ENCODE results near the gene MYH9.

MYH9 gene

DNA sequence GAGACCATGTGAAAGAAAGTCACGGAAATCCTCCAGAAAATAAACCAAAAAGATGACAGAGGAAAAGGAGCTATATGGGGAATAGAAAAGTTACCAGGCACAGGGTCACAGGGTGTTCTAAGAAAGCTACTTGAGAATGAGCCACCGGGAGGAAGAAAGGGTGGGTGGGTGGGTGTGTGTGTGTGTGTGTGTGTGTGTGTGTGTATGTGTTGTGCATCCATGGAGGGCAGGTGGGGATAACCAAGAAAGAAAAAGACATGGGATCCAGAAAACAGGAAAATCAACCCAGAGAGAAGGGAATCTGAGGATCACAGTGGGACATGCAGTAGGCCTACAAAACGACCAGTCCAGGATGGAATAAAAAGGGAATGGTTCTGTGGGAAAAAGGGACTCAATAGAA lies 152.2 kb downstream of the MYH9 start:
- no peak for TF ChIP-seq EZH2phosphoT487 (conservative IDR thresholded peaks at IDR 0.05; ENCODE audit: low read length)
- TF ChIP-seq, protein P1, sequence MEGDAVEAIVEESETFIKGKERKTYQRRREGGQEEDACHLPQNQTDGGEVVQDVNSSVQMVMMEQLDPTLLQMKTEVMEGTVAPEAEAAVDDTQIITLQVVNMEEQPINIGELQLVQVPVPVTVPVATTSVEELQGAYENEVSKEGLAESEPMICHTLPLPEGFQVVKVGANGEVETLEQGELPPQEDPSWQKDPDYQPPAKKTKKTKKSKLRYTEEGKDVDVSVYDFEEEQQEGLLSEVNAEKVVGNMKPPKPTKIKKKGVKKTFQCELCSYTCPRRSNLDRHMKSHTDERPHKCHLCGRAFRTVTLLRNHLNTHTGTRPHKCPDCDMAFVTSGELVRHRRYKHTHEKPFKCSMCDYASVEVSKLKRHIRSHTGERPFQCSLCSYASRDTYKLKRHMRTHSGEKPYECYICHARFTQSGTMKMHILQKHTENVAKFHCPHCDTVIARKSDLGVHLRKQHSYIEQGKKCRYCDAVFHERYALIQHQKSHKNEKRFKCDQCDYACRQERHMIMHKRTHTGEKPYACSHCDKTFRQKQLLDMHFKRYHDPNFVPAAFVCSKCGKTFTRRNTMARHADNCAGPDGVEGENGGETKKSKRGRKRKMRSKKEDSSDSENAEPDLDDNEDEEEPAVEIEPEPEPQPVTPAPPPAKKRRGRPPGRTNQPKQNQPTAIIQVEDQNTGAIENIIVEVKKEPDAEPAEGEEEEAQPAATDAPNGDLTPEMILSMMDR (IDR thresholded peaks at IDR 0.05; ENCODE audit: insufficient read depth, low read length, poor library complexity, severe bottlenecking) = no peak
- Histone ChIP-seq H3K9me2 (replicated peaks; ENCODE audit: insufficient read depth, low read length) (no peaks in the 10 kb centered on the region), H3K4me2 (ENCODE audit: low read depth, low read length, poor library complexity, severe bottlenecking) (no peak overlapping the region), H4K20me1 (ENCODE audit: low read depth, low read length) (no peaks in the 10 kb centered on the region), H3K9ac (ENCODE audit: low read length) (no peak overlapping the region), H3K36me3 (ENCODE audit: low read length) (no peaks in the 10 kb centered on the region), H2AFZ (ENCODE audit: low read depth, low read length, severe bottlenecking) (no peak overlapping the region), H3K27me3 (ENCODE audit: low read length) (no peaks in the 10 kb centered on the region), H3K79me2 (ENCODE audit: insufficient read depth, low read length) (no peaks in the 10 kb centered on the region), H3K27ac (ENCODE audit: low read depth, low read length) (no peak overlapping the region), H3K4me3 (ENCODE audit: insufficient read depth, low read length, poor library complexity, severe bottlenecking) (no peak overlapping the region), H3F3A (ENCODE audit: insufficient read depth) (no peaks in the 10 kb centered on the region), H3K9me3 (ENCODE audit: insufficient read depth, low read length) (no peaks in the 10 kb centered on the region)

- Histone ChIP-seq H3K9me3 (ENCODE audit: insufficient read depth, low read length) (no peaks in the 10 kb centered on the region), H3K36me3 (ENCODE audit: low read length) (no peaks in the 10 kb centered on the region), H2AFZ (ENCODE audit: low read depth, low read length, severe bottlenecking) (no peak overlapping the region), H3K79me2 (ENCODE audit: insufficient read depth, low read length) (no peaks in the 10 kb centered on the region), H3K9ac (ENCODE audit: low read length) (no peak overlapping the region), H3K4me3 (ENCODE audit: insufficient read depth, low read length, poor library complexity, severe bottlenecking) (no peak overlapping the region), H4K20me1 (ENCODE audit: low read depth, low read length) (no peaks in the 10 kb centered on the region), H3F3A (ENCODE audit: insufficient read depth) (no peaks in the 10 kb centered on the region), H3K9me2 (replicated peaks; ENCODE audit: insufficient read depth, low read length) (no peaks in the 10 kb centered on the region), H3K27ac (ENCODE audit: low read depth, low read length) (no peak overlapping the region), H3K4me2 (ENCODE audit: low read depth, low read length, poor library complexity, severe bottlenecking) (no peak overlapping the region), H3K27me3 (ENCODE audit: low read length) (no peaks in the 10 kb centered on the region)
- no peak for TF ChIP-seq EZH2phosphoT487 (conservative IDR thresholded peaks at IDR 0.05; ENCODE audit: low read length)
- TF ChIP-seq, protein P1 (IDR thresholded peaks at IDR 0.05; ENCODE audit: insufficient read depth, low read length, poor library complexity, severe bottlenecking) = no peak
These were observed 152.8 kb downstream of the MYH9 start for GRCh38 chr22:36234919-36235318.

GRCh38 chr22:36234213-36234612 lies 153.6 kb downstream of the MYH9 start:
- no peak overlapping the region for H3K4me2 ChIP-seq (ENCODE audit: low read depth, low read length, poor library complexity, severe bottlenecking)
- no peak overlapping the region for H2AFZ ChIP-seq (ENCODE audit: low read depth, low read length, severe bottlenecking)
- no peak overlapping the region for H3K4me3 ChIP-seq (ENCODE audit: insufficient read depth, low read length, poor library complexity, severe bottlenecking)
- H3K9me3 ChIP-seq (ENCODE audit: insufficient read depth, low read length) = no peaks in the 10 kb centered on the region
- no peaks in the 10 kb centered on the region for H4K20me1 ChIP-seq (ENCODE audit: low read depth, low read length)
- no peaks in the 10 kb centered on the region for H3K9me2 ChIP-seq (replicated peaks; ENCODE audit: insufficient read depth, low read length)
- no peak for TF ChIP-seq EZH2phosphoT487 (conservative IDR thresholded peaks at IDR 0.05; ENCODE audit: low read length)
- TF ChIP-seq, protein P1 (IDR thresholded peaks at IDR 0.05; ENCODE audit: insufficient read depth, low read length, poor library complexity, severe bottlenecking) = no peak
- no peaks in the 10 kb centered on the region for H3K27me3 ChIP-seq (ENCODE audit: low read length)
- no peak overlapping the region for H3K27ac ChIP-seq (ENCODE audit: low read depth, low read length)
- H3K79me2 ChIP-seq (ENCODE audit: insufficient read depth, low read length) = no peaks in the 10 kb centered on the region
- no peaks in the 10 kb centered on the region for H3F3A ChIP-seq (ENCODE audit: insufficient read depth)
- H3K9ac ChIP-seq (ENCODE audit: low read length) = no peak overlapping the region
- no peaks in the 10 kb centered on the region for H3K36me3 ChIP-seq (ENCODE audit: low read length)

Measured in SU-DHL-6 (cell line).